ENCODE measurements around the gene ZNF579.

The ZNF579 gene

DNA sequence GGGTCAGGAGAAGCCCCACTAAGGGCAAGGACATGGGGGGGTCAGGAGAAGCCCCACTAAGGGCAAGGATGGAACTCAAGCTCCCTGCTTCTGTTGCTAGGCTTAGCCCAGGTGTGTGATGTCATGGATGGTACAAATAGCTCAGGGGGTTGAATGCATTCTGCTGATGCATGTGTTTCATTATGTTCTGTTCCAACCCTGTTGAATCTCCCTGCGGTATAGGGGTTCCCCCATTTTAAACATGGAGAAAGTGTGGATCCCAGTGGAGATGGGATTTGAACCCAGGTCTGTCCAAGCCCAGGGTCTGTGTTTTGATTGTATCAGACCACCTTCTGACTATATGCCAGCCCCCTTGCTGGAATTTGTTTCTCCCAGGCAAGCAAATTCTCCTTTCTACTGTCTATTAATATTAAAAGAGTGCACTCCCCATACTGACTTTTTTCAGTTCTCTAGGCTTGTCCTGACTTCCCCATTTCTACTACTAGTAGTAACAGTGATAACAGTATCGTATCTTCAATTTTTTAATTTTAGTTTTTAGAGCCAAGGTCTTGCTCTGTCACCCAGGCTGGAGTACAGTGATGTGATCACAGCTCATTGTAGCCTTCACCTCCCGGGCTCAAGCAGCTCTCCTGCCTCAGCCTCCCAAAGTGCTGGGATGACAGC is 31.5 kb upstream of the ZNF579 start:
- DNase-seq (ENCODE audit: low read depth in 2 of 2), result no peak

- no peak for DNase-seq (ENCODE audit: low read depth in 2 of 2)
Measured at GRCh38 chr19:55611300-55611982, 30.8 kb upstream of the ZNF579 start.

DNA sequence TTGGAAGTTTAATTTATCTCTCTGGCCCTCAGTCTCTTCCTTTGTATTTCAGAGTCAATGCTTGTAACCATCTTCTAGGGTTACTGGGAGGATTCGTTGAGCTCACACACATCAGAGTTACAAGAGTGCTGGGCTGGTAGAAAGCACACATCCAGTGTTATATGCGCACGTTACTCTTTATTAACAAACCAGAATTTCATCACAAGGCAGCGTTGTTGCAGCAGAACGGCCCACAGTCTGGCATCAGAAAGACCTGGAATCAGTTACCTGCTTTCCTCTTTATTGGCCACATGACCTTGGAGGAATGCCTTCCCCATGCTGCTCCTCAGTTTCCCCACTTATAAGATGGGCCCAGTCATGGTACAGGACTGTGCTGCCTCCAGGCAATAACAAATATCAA is 28.7 kb upstream of the ZNF579 start:
- DNase-seq (ENCODE audit: low read depth in 2 of 2), result no peak

DNA sequence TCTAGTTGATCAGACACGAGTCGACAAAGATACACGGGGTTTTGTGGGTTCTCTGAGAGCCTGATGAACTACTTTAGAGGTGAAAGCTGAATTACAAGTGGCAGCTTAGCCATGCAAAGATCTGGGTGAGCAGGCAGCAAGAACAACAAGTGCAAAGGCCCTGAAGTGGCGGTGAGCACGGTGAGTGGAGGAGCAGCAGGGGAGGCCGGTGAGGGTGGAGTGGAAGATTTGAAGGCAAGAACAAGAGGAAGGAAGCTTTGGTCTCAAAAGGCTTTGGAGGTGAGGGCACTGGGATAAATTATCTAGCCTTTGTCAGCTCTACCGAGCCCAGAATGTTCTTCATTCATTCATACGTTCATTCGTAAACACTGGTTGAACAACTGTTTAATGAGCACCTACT is 26.2 kb upstream of the ZNF579 start:
- no peak for DNase-seq (ENCODE audit: low read depth in 2 of 2)

GRCh38 chr19:55606471-55606787 is 25.8 kb upstream of the ZNF579 start:
- no peak for DNase-seq (ENCODE audit: low read depth in 2 of 2)

DNA sequence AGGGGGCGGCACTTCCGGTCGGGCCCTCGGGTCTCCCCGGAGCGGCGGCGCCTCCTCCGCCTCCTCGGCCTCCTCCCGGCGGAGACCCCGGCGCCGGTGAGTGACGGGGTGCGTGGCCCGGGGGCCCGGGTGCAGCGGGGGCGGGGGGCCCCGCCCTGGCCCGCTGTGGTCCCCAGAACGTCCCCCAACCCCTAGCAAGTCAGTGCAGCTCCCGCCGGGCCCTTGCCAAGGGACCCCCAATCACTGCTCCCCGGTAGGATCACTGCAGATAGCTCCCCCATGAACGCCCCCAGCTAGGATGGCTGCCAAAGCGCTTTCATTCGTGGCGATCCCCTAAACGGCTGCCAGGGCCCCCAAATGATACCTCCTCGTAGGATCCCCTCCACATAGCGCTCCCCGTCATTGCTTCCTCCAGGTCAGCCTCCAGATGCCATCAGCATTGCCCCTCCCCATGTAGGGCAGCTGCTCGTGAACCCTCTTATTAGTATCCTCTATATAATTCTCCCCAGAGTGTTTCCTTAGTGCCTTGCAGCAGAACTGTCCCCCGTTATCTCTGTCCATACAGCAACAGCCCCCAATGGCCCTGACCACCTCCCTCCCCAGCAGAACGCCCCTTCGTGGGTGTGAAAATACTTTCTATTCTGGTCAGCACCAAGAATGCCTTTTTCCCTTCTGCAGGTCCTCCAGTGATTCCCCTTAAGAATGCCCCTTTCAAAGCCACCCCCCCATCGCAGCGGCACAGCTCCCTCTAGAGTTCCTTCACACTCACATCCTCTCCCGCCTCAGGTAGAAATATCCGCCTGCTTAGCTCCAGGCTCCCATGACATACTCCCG is 25.2 kb upstream of the ZNF579 start, which contains the start of gene ZNF865:
TSS of gene ZNF865 (plus strand) at position 11 of the 834 bp plus-strand sequence. CDS start 7,972 bp downstream, outside the sequence.
- DNase-seq (ENCODE audit: low read depth in 2 of 2), result peak; percentile 60 to 62

DNA sequence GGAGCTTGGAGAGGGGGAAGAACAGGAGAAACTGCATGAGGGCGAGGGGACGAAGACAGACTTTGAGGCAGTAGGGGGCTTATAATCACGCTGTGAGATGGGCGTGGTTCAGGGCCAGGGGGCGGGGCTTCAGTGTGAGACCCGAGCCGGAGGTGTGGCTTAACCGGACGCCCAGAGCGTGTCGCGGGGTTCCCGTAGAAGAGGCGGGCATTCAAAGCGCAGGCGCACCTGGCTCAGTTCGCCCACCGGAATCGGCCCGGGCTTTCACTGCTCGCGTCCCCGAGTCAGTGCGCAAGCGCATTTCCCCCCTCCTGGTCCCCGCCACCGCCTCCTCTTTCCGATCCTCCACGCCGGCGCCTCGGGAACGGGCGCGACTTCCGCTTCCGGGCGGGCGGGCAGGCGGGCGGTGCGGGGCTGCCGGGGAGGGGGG is 24.6 kb upstream of the ZNF579 start:
- DNase-seq (ENCODE audit: low read depth in 2 of 2), result peak; percentile 96

DNA sequence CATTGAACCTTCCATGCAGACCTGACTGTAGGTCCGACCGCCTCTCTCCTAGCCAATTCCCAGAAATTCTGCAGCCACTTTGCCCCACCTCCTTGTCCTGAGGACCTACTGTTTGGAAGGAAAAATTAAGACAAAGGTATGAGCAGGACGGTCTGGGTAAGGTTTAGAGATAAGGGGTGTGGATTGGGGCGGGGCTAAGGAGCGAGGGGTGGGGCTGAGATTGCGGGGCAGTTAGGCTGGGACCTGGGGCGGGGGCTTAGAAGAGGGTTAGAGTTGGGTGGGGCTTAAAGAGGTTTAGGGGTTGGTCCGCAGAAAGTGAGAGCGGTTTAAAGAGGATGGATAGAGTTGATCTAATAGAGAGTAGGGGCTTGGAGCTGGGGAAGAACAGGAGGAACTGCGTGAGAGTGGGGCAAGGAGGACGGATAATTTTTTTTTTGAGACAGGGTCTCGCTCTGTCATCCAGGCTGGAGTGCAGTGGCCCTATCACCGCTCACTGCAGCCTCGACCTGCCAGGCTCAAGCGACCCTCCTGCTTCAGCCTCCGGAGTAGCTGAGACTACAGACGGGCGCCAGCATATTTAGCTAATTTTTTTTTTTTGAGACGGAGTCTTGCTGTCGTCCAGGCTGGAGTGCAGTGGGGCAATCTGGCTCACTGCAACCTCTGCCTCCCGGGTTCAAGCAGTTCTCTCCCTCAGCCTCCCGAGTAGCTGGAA is 23.1 kb upstream of the ZNF579 start:
- no peak for DNase-seq (ENCODE audit: low read depth in 2 of 2)

DNA sequence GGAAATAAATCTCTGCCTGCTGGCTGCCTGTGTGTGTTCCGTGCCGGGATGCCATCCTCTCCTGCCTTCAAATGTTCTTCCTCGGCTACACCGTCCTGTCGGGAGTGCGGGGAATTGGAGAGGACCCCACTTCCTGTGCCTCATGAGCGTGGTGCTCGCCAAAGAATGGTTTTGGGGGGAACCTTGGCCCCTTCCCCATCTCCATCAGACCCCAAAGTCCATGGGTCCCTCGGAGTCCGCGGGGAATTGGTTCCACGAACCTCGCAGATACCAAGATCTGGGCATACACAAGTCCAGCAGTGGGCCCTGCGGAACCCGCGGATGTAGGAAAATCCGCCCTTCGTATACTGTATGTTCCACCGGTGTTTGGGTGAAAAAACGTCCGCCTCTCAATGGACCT is 22.5 kb upstream of the ZNF579 start:
- no peak for DNase-seq (ENCODE audit: low read depth in 2 of 2)

DNA sequence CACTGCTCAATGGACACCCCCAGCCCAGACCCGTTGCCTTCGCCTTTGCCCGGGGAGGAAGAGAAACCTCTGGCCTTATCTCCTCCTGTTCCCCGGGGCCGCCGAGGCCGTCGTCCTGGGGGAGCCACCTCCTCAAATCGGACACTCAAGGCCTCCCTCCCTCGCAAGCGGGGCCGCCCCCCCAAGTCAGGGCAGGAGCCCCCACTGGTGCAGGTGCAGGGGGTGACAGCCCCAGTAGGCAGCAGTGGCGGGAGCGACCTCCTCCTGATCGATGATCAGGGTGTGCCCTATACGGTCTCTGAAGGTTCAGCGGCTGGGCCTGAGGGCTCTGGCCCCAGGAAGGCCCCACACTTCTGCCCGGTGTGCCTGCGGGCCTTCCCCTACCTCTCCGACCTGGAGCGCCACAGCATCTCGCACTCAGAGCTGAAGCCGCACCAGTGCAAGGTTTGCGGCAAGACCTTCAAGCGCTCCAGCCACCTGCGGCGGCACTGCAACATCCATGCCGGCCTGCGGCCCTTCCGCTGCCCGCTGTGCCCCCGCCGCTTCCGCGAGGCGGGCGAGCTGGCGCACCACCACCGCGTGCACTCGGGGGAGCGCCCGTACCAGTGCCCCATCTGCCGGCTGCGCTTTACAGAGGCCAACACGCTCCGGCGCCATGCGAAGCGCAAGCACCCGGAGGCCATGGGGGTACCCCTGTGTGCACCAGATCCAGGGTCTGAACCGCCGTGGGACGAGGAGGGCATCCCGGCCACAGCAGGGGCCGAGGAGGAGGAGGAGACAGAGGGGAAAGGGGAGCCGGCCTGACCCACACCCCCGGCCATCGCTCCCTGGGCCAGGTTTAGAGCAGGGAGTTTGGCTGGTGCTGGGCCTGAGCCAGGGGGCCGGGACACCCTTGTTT is 21.7 kb upstream of the ZNF579 start:
- DNase-seq (ENCODE audit: low read depth in 2 of 2), result no peak

GRCh38 chr19:55601084-55601483 is 20.4 kb upstream of the ZNF579 start:
- no peak for DNase-seq (ENCODE audit: low read depth in 2 of 2)

DNA sequence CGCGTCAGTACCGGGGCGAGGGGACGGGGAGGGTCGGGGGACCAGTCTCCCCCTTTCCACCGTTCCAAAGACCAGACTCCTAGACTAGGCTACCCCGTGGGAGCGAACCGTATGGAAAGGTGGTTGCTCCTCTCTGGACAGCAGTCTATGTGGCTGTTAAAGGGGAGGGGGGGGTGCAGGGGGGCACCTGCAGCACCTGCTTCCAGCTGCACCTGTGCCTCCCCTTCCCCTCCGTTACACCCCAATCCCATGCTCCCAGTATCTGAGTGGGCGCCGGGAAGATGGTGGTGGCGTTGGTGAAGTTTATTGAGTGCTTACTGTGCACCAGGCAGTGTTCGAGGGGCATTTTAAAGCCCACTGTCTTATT is 20.0 kb upstream of the ZNF579 start:
- DNase-seq (ENCODE audit: low read depth in 2 of 2), result no peak

DNA sequence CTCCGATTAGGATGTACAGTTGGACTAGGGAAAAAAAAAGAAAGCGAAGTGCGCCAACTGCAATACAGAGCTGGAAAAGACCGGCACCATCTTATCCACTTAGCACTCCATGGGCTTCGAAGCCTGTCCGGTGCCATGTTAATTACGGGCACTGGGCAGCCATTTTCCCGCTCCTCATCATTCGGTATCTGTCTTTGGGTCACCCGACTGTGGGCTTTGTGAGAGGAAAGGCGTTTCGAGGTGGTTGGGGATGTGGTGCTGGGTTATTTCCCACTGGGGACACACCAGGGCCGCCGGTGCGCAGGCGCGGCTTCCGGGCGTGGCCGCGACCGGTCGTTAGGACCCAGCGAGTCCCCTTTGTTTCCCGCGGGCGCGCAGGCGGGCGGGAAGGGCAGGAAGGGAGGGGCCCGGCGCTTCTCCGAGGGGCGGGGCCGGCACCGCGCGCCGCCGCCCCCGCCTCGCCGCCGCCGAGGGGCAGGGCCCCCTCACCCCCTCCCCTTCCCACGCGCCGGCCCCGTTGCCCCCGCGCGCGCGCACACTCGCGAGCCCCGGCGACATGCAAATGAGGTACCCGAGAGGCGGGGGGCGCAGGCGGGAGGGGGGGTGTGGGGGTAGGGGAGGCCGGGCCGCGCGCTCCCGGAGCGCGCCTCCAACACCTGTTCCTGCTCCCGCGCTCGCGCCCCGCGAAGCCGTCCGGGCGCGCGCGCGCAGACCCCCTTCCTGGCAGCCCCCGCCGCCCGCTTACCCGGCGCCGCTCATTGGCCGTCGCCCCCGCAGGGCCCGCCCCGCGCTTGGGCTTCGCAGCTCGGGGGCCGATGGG is 19.4 kb upstream of the ZNF579 start, which contains the start of gene ZNF524:
TSS of gene ZNF524 (plus strand) at position 447 of the 820 bp plus-strand sequence. CDS start 1,825 bp downstream, outside the sequence.
- DNase-seq (ENCODE audit: low read depth in 2 of 2), result peak; percentile 81 to 84

- peak; percentile 99 for DNase-seq (ENCODE audit: low read depth in 2 of 2)
Measured at GRCh38 chr19:55599468-55599841, 18.8 kb upstream of the ZNF579 start, which contains the start of gene FIZ1. Gene FIZ1, minus strand, starts transcription at chr19:55599517. Its CDS starts 1,652 bp downstream, at chr19:55597865.

DNA sequence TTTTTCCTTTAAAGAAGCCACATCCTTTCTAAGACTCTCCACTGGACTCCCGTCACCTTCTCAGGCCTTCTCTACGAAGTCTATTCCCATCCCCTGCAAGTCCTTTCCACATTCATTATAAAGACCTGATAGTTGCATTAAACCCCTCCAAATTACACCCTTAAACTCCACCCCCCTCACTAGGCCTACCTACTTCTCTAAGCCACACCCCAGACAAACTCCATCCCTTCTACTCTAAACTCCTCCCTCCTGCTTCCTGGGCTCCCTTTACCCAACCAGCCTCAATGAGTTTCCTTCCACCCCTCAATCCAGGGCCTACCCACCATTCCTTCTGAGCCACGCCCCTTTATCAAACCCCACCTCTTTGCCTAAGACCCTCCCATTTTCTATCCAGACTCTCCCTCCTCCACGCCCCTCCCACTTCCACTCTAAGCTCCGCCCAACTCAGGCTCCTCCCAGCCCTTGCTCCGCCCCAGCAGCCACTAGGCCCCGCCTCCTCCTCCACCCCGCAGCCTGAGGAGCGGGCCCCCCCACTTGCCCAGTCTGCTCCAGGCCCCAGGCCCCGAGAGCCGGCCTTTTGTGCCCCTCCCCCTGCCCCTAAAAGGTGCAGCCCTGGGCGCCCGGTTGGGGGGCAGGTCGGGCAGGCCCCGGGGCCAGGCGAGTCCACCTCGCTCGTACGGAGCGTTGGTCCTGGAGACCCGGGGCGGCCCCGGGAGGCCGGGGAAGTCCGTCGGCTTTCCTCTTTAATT is 18.2 kb upstream of the ZNF579 start:
- peak; percentile 92 to 93 for DNase-seq (ENCODE audit: low read depth in 2 of 2)

DNA sequence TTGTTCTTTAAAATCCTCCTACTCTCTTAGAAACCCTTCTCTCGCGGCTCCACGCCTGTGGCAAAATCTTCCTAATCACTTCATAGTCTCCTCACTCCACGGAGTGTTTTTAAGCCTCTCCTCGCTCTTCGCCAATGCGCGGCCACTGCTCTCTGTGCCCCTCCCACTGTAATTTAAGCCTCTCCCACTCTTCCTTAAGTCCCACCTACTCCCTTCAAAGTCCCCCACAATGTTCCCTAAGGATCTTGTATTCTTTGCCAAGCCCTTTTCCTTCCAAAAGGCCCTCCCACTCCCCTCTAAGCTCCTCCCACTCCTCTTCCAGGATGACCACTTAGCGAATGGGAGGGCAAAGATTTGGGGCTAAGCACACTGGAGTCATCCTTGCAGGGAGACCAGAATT is 17.4 kb upstream of the ZNF579 start:
- no peak for DNase-seq (ENCODE audit: low read depth in 2 of 2)

GRCh38 chr19:55597501-55597921 is 16.9 kb upstream of the ZNF579 start:
- no peak for DNase-seq (ENCODE audit: low read depth in 2 of 2)

DNA sequence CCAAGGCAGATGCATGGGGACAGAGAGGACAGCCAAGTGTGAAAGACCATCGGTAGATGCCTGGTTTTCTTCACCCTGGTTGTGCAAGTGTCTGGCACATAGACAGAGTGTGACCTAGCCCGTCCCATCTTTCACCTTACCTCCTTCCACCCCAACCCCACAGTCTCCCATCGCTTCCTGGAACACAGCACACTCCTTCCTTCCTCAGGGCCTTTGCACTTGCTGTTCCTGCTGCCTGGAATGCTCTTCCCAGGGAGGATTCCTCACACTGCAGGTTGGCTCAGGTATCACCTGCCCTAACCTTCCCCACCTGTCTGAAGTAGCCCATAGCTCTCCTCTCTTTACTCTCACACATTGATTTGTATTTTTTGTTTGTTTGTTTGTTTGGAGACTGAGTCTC is 15.7 kb upstream of the ZNF579 start:
- no peak for DNase-seq (ENCODE audit: low read depth in 2 of 2)

DNA sequence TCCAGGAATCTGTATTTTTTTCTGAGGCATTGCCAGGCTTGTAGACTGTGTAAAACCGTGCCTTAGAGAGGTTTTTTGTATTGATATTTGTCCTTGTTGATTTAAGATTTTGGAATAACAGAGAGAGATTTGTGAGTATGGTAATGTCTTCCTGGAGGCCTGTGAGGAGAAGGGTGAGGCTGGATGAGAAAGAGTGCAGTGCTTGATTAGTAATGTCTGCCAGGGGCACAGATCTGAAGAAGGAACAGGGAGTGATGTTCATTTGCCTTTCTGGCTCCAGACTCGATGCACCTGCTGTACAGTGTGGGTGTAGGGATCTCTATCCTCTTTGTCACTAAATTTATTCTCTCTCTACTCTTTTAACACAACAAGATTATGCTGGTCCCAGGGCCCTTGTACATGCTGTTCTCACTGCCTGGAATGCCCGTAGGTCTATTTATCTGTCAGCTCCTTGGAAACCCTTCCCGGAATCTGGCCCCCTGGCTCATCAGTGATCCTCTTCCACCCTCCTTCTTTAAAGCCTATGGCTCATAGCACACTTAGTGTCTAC is 14.4 kb upstream of the ZNF579 start:
- DNase-seq (ENCODE audit: low read depth in 2 of 2), result no peak
